LNCaP clone FGC (cell line): ENCODE results near the gene CENPF.
A peak's percentile ranks its signal among the peaks of the same experiment; 100 is the strongest.

Experiments
- DNase-seq: peaks from one replicate; pipeline ENCODE4 v3.0.0-alpha.2; 2011; ENCODE audit warnings: low read depth
- H3K4me3 ChIP-seq: 2 replicates; pipeline ENCODE4 v1.5.1; 2011; ENCODE audit warnings: mild to moderate bottlenecking, low read depth, low read length, control low read depth
- CTCF ChIP-seq: IDR thresholded peaks from 2 replicates; pipeline ENCODE4 v1.5.1; 2012; ENCODE audit warnings: mild to moderate bottlenecking; ENCODE audit not compliant: control insufficient read depth, insufficient read depth; ENCODE audit errors: extremely low read depth

The CENPF gene

GRCh38 chr1:214649607-214650006, 46.6 kb downstream of the CENPF start:
- no peak overlapping the region for H3K4me3 ChIP-seq
- TF ChIP-seq CTCF = no peak
- DNase-seq = no peak

GRCh38 chr1:214650664-214651063, 47.7 kb downstream of the CENPF start:
- no peak overlapping the region for H3K4me3 ChIP-seq
- TF ChIP-seq CTCF = no peak
- DNase-seq = no peak

- TF ChIP-seq CTCF = no peak
- DNase-seq = no peak
- H3K4me3 ChIP-seq = no peak overlapping the region
These were observed 54.3 kb downstream of the CENPF start for GRCh38 chr1:214657299-214657698.

GRCh38 chr1:214658175-214658574, 55.2 kb downstream of the CENPF start:
- TF ChIP-seq CTCF = no peak
- DNase-seq = no peak
- no peak overlapping the region for H3K4me3 ChIP-seq

GRCh38 chr1:214658785-214659184, 55.8 kb downstream of the CENPF start:
- H3K4me3 ChIP-seq = no peak overlapping the region
- DNase-seq = no peak
- TF ChIP-seq CTCF = peak; percentile 71

- no peak for DNase-seq
- TF ChIP-seq CTCF = no peak
- no peak overlapping the region for H3K4me3 ChIP-seq
These were observed 57.2 kb downstream of the CENPF start for GRCh38 chr1:214660190-214660589.

GRCh38 chr1:214660900-214661299, 57.9 kb downstream of the CENPF start:
- peak; percentile 23; the same call in 1 of the 2 replicates for TF ChIP-seq CTCF
- DNase-seq = no peak
- no peak overlapping the region for H3K4me3 ChIP-seq
